GM18519 (cell line): ENCODE measurements around the gene GBE1.
"Not testable (repeated sequence)": the region's sequence is repeated elsewhere in the genome, so short reads cannot be mapped to it uniquely, and the experiment has no call there.

ENCODE experiments used
- ATAC-seq: cut with Tn5 transposase; IDR thresholded peaks from one replicate; pipeline ENCODE4 v1.9.1; 2021; ENCODE audit warnings: mild to moderate bottlenecking, moderate library complexity; ENCODE audit not compliant: unreplicated experiment, low FRiP score

Gene GBE1

DNA sequence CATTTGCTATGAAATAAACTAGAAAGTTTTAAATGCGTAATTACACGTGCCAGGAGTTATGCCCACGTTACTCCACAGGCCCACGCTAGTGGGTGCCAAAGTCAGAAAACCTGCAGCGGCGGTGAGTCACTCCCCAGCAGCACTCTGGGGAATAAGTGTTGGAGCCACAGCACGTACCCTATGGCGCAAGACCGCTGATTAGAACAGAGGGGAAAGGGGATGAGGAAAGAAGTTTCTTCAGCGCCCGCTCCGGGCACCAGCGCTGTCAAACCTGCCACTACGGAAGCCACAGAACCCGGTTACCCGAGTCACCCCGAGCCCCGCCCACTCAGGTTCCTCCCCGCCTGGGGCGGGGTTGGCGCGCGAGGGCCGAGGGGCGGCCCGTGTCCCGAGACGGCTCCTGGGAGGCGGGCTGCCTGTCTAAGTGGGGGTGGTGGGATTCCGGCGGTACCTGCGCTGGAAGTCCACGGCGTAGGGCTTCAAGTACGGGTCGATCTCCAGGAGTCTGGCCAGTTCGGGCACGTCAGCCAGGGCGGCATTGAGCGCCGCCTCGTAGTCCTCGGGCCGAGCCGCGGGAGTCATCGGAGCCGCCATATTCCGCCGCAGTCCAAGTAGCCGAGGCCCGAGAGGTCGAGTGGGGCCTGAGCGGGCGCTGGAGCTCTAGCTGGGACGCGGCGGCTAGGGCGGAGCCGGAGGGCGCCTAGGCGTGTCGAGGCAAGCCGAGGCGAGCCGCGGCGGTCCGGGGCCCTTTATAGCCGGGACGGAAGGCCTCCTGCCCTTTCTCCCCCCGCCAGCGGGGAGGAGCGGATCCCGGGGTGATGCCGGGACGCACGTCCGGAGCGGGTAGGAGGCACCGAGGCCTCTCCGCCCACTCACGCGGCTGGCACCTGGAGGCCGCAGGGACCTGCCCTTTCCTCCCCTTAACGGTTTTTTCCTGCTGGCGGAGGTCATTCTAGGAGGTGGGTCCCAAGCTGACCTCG is at the start of gene GBE1:
Gene GBE1, minus strand, starts transcription at position 722 of the 980 bp plus-strand sequence. Its CDS starts 128 bp downstream, at position 594.
- peak; percentile 76 for ATAC-seq

DNA sequence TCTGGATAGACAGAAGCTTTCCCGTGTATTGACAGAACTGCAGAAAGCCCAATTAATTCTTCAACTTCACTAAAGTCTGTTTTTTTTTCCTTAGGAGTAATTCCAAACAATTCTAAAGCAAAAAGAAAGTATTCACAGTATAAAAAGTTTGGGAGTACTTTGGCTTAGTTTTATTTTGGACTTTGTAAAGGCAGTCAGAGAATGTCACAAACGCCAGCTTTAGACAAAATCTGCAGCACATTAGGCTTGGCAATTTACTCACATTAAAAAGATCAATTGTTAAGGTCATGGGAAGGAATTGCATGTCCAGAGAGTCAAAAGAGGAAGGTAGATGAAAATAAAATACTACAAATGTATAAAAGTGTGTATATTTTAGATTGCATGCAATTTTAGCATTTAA is 47.5 kb upstream of the GBE1 start:
- no peak for ATAC-seq

DNA sequence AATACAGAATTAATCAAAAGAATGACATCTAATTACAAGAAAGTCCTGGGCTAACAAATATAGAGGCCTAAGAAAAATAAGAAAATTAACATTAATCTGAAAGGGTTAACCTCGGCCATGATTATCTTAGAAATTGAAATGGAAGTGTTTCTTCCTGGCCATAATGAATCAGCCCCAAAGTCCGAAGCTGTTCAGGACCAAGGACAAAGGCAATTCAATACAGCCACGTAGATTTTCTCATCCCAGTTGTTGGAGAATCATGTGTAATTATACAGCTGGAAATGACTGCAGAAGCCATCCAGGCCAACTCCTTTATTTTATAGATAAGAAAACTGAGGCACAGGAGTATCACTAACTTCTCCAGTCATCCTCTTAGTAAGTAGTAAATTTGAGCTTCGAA is 38.0 kb upstream of the GBE1 start:
- ATAC-seq: no peak

DNA sequence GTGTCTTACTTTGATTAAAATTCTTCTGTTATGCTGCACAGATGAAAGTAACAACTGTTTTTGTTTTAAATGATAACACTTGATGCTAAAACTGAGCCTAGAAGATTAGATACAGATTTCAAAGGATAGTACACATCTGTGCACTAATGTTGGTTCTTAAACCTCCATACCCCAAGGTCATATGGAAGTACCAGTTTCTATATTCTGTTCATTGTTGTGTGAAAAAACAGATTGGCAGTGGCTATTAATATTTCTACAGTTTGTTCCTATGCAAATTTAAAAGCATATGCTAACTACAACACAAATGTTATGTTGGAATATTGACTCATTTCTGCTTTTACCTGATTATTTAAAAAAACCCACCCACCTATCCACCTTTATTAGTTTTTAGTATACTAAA is 32.0 kb upstream of the GBE1 start:
- peak; percentile 47 for ATAC-seq

DNA sequence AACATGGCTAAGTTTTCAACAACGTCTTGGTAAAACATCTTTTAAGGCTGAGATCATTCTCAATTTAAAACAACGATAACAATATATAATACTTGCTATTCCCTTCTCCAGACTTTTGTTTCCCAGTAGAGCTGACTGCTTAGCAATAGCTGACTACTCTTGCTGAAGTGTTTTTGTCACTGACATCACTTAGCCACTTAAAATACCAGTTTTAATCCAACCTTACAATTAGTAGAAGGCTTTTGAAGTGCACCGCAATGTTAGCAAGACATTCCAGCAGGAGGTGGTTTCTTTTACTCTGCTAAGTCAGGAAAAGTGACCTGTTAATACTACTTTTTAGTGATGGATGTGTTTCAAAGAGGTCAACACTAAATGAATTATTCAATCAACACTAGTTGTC is 28.7 kb upstream of the GBE1 start:
- ATAC-seq: no peak

DNA sequence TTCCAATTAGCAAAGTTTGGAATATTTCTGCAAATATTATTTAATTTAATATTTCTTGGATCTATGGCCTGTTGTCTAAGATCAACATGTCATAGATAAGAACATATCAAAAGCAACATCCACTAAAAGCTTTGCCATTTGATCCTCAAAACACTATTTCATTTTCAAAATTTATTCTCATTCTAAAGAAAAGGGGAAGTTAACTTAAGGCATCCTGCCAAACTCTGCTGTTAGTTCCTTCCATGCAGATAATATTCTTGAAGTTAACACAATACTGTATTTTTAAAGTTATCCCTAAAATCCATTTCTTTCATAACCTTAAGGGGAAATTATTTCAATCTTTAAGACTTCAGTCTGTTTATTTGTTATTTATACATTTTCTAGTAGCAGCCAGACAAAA is 28.2 kb upstream of the GBE1 start:
- ATAC-seq: no peak

DNA sequence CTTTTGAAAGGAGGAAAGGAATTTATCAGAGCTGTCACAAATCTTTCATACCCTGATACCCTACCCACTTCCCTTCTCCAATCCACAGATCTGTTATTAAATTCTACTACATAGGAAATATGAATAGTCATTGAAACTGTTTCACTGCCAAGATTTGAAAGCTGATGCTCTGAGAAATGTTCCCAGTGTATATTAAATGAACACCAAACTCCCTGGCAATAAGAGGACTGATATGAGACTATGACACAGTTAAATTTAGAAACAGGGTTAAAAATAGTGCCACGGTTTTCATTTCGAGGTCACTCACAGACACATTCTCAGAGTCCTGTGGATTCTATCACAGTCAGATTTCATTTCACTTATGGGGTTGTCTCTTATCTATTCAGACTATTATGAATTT is 27.2 kb upstream of the GBE1 start:
- peak; percentile 62 for ATAC-seq

DNA sequence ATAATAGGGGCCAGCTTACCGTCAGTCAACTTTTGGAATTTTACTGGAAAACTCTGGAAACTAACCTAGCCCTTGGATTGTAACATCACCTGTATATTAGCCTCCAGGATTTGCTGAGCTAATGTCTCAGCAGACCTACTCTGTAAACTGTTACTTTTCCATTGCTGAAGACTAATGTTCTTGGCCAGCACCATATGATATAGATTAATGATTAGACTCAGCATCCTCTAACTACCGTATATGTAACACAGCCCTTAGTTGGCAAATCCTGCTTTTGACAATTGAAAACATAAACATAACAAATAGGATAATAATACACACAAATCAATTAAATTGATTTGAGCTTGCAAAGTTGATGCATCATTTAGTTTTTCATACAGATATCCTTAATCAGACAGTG is 26.6 kb upstream of the GBE1 start:
- ATAC-seq: peak; percentile 11

DNA sequence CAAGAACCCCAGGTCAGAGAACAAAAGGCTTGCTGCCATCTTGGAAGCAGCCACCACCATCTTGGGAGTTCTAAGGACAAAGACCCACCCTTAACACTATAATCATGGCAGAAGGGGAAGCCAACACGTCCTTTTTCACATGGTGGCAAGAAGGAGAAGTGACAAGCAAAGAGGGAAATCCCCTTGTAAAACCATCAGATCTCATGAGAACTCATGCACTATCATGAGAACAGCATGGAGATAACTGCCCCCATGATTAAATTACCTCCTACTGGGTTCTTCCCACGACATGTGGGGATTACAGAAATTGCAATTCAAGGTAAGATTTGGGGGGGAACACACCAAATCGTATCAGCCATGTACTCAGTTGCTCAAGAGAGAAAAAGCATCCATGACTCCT is 21.1 kb upstream of the GBE1 start:
- no peak for ATAC-seq

DNA sequence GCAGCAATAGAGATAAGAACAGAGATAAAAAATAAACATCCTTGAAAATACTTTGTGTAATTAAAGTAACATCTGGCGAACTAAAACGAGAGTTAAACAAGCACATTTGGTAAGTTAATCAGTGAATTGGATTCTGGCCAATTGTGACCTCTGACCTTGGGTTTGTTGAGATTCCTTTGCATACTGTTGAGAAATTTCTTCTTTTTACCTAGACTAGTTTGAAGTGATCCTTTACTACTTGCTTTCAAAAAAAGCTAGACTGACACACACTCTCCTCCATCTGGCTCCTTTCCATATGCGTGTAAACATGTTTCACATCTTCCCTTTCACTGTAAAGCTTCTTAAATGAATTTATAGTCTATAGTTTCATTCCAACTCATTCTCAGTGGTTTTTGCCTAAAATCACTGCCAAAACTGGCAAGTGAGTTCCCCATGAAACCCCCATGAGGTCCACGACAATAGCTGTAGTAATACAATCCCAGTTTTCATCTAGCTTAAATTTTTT is 17.3 kb upstream of the GBE1 start:
- peak; percentile 73 for ATAC-seq

DNA sequence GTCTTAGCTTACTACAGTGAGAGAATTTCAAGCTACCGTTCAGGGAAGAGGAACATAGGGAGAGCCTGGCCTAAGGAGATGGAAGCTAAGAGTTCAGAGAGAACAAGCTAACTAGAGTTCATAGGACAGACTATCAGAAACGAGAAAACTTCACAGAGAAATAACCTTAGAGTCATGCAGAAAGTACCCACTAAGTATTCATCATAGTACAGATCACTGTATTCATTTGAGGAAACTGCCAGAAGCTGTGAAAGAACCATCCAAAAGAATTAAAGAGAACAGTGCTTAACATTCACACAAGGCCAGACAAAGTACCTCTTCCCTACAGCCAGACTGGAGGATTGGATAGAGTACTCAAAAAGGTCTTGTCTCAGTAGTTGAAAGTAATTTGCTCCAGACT is 15.2 kb upstream of the GBE1 start:
- ATAC-seq: no peak

DNA sequence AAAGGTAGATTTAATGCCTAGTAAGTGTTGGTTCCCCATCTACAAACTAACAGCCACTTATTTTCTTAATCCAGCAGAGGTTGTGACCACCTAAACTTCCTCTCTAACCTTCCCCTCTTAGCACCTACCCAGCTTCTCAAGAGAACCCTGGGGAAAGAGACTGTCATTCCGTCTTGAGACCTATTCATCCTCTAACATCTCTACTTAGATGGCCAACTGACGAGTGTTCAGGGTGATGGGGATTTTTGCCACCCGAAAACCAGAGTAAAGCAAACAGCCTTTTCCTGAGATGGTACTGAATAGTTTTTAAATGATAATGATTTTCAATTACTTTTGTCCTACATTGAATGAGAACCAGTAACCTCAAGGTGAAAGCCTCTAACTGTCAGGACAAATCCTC is 9.3 kb upstream of the GBE1 start:
- ATAC-seq: no peak

DNA sequence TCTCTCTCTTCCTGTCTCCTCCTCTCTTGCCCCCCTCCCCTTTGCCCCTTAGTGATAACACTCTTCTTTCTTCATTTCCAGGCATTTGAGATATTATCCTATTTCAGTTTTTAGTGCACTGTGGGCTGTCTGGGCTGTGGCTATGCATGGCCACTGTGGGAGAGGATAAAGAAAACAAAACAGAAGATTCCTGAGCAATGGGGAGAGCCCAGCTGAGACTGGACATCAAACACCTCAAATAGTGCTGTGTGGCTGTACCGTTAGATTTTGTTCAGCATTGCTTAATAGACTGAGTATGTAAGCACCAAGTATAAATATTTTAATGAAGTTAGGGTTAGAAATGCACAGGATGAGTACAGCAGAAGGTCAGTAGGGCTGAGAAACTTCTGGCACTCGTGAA is 7.9 kb upstream of the GBE1 start:
- ATAC-seq: no peak

DNA sequence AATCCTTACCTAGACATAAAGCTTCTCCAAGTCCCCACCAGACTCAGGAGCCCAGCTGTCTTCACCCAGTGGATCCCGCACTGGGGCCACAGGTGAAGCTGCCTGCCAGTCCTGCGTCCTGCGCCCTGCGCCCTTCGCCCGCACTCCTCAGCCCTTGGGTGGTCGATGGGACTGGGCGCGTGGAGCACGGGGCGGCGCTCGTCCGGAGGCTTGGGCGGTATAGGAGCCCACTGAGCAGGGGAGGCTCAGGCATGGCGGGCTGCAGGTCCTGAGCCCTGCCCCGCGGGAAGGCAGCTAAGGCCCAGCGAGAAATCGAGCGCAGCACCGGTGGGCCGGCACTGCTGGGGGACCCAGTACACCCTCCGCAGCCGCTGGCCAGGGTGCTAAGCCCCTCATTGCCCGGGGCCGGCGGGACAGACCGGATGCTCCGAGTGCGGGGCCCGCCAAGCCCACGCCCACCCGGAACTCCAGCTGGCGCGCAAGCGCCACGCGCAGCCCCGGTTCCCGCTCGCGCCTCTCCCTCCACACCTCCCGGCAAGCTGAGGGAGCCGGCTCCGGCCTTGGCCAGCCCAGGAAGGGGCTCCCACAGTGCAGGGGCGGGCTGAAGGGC is 5.9 kb upstream of the GBE1 start:
- ATAC-seq: not testable (repeated sequence)

DNA sequence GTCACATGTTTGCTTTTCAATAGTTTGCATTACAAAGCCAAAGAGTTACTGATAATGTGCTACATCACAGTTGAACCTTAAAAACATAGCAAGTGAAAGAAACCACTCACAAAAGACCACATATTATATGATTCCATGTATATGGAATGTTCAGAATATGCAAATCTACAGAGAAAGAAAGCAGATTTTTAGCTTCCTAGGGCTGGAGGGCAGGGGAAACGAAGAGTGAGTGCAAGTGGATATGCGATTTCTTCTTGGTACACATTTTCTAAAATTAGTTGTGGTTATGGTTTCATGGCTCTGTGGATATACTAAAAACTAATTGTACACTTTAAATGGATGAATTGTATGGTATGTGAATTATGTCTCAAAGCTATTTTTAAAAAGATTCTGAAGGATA is 4.0 kb upstream of the GBE1 start:
- no peak for ATAC-seq

DNA sequence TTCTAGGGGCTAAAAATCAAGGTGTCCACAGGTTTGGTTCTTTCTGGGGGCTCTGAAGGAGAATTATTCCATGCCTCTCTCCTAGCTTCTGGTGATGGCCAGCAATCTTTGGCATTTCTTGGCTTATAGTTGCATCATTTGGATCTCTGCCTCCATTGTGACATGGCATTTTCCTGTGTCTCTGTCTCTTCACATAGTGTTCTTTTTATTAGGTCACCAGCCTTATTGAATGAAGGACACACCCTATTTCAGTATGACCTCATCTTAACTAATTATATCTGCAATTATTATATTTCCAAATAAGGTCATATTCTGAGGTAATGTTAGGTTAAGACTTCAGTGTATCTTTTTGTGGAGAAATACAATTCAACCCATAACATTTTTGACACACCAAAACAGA is 3.2 kb upstream of the GBE1 start:
- no peak for ATAC-seq

DNA sequence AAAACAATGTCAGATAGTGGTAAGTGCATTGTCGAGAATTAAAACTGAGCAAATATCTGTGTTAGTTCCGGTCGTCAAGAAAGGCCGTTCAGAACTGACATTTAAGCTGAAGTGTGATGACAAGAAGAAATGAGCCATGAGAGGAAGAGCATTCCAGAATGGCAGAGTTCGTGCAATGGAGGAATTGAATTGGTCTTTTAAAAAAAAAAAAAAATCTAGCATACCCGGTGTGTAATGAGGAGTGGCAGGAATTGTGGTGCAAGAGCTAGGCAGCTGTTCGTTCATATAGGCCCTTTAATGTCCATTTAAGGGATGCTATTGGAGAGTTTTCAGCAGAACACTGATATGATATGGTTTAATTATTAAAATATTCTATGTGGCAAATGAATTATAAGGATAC is 2.6 kb upstream of the GBE1 start:
- ATAC-seq: no peak

DNA sequence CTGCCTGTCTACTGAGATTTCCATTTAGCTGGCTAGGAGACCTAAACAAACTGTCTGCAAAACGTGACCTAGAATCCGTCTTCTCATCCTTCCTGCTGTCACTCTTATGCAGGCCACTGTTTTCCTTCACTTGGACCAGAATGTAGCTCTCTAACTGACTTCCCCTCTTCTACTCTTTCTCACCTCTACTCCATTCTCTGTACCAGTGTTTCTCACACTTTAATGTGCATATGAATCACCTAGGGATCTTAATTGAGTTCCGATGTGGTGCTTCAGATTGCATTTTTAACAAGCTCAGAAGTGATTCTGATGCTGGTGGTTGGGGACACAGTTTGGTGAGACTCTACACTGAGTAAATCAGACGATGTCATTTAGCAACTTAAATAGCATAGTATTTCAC is 1.6 kb upstream of the GBE1 start:
- ATAC-seq: no peak

DNA sequence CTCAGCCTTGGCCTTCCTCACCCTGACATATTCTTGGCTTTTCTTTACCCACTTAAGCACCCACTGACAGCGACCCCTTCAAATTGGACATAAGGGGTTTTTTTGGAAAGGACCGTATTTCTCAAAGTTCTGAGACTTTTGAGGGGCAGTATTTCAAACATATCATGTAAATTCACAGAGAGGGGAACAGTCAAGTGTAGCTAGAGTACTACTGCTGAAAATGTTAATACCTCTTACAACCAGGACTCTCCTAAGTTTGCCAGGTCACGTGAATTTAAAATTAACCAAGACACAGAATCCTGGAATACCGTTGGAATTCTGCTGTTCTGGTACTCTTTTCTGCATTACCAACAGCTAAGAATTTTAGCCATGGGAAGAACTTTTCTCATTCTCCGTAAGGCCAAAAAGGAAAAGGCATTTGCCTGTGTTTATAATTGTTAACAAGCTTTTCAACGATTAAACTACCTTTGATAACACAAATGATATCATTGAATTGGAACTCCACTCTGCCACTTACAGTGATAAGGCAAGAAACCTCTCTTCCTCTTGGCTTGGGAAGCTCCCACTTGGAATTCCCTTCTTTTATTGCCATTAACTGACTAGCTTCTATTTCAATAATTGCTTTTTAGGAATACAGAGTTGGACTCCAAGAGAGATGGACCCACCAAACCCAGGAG is 597 bp upstream of the GBE1 start:
- no peak for ATAC-seq

DNA sequence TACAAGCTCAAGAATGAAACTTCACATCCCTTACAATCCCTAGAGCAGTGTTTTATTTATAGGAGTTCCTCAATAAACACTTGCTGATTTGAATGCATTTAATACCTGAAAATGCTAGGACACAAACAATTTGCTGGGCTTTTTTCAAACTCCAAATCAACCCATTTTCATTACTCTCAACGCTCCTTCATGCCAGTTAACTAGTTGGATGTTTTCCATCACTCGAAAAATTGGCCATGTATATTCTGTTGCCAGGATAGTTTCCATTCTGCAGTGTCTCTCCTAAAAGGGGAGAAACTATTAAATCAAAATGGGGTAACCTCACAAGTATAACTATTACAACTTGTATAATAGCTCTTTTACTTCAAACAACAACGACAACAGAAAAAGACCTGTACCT is 1.2 kb downstream of the GBE1 start:
- ATAC-seq: no peak

DNA sequence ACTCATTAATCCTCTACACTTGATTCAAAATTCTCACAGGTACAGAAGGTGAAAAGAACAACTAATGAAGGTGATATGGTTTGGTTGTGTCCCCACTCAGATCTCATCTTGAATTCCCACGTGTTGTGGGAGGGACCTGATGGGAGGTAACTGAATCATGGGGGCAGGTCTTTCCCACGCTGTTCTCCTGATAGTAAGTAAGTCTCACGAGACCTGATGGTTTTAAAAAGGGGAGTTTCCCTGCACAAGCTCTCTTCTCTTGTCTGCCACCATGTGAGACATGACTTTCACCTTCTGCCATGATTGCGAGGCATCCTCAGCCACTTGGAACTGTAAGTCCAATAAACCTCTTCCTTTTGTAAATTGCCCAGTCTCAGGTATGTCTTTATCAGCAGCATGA is 2.7 kb downstream of the GBE1 start:
- ATAC-seq: not testable (repeated sequence)
